SH-SY5Y (cell line): ENCODE results near the gene SLC52A3.

Source experiments
- GATA2 ChIP-seq: IDR thresholded peaks from 2 replicates; pipeline ENCODE4 v1.6.1; 2011; ENCODE audit warnings: mild to moderate bottlenecking, low read depth, low read length
- GATA3 ChIP-seq: IDR thresholded peaks from 2 replicates; pipeline ENCODE4 v1.6.1; 2011; ENCODE audit warnings: low read depth, mild to moderate bottlenecking, low read length, moderate library complexity

- TF ChIP-seq GATA3 (no peak), GATA2 (no peak)
Measured at GRCh38 chr20:768426-768978, at the start of gene SLC52A3.
